Measurements from ENCODE around the gene PGK1.
"Not testable (repeated sequence)": the region's sequence is repeated elsewhere in the genome, so short reads cannot be mapped to it uniquely, and the experiment has no call there.

The PGK1 gene

GRCh38 chrX:78103623-78104446, at the start of gene PGK1:
Gene PGK1 (plus strand): TSS chrX:78104248. CDS start chrX:78104341, 93 bp downstream.
- DNase-seq, result peak; percentile 96

GRCh38 chrX:78063687-78064086, 40.4 kb upstream of the PGK1 start:
- no peak for DNase-seq

GRCh38 chrX:78064152-78064551, 39.9 kb upstream of the PGK1 start:
- no peak for DNase-seq

- not testable (repeated sequence) for DNase-seq
Observed at GRCh38 chrX:78064698-78065601, 39.1 kb upstream of the PGK1 start.

- no peak for DNase-seq
Observed at GRCh38 chrX:78066110-78066509, 37.9 kb upstream of the PGK1 start.

- no peak for DNase-seq
Observed at GRCh38 chrX:78071331-78071730, 32.7 kb upstream of the PGK1 start.

GRCh38 chrX:78073147-78074077, 30.6 kb upstream of the PGK1 start:
- DNase-seq, result not testable (repeated sequence)

- no peak for DNase-seq
Observed at GRCh38 chrX:78074088-78074487, 30.0 kb upstream of the PGK1 start.

- DNase-seq, result no peak
Observed at GRCh38 chrX:78075787-78076389, 28.2 kb upstream of the PGK1 start.

- DNase-seq, result not testable (repeated sequence)
Observed at GRCh38 chrX:78081413-78081812, 22.6 kb upstream of the PGK1 start.

GRCh38 chrX:78092296-78092695, 11.8 kb upstream of the PGK1 start:
- no peak for DNase-seq

GRCh38 chrX:78098108-78098507, 5.9 kb upstream of the PGK1 start:
- no peak for DNase-seq

- DNase-seq, result no peak
Observed at GRCh38 chrX:78102091-78102490, 2.0 kb upstream of the PGK1 start.

- no peak for DNase-seq
Observed at GRCh38 chrX:78103001-78103622, 936 bp upstream of the PGK1 start.

GRCh38 chrX:78104447-78105176, 564 bp downstream of the PGK1 start:
- peak; percentile 12 for DNase-seq

GRCh38 chrX:78105944-78106650, 2.0 kb downstream of the PGK1 start:
- no peak for DNase-seq

GRCh38 chrX:78106651-78106986, 2.6 kb downstream of the PGK1 start:
- no peak for DNase-seq

GRCh38 chrX:78109458-78109857, 5.4 kb downstream of the PGK1 start:
- no peak for DNase-seq

- DNase-seq, result no peak
Observed at GRCh38 chrX:78111140-78111931, 7.3 kb downstream of the PGK1 start.

- no peak for DNase-seq
Observed at GRCh38 chrX:78116365-78116764, 12.3 kb downstream of the PGK1 start.
